Peyer's patch (tissue), 4 donors: ENCODE results near the gene WBP1L.

Source experiments
- CTCF ChIP-seq, 6 experiments: fragments of 450-650 bp in 4 of 6; fragments of 200-600 bp in 2 of 6; sonication (generic) in 1 of 6; IDR thresholded peaks; one replicate each; pipeline ENCODE4 v1.5.1; 2017 to 2019; ENCODE audit warnings: antibody characterized with exemption in 6 of 6, mild to moderate bottlenecking in 3 of 6, moderate library complexity in 1 of 6
- POLR2A ChIP-seq, 2 donors: fragments of 450-650 bp; IDR thresholded peaks; one replicate each; pipeline ENCODE4 v1.5.1; 2017; ENCODE audit warnings: antibody characterized with exemption in 2 of 2, mild to moderate bottlenecking in 2 of 2, moderate library complexity in 2 of 2

GRCh38 chr10:102832987-102833386, 89.2 kb downstream of the WBP1L start:
- no peak for TF ChIP-seq POLR2A (IDR thresholded peaks at IDR 0.05)
- no peak for TF ChIP-seq CTCF (IDR thresholded peaks at IDR 0.05)
